Neutrophil (primary cell): ENCODE results near the gene TMTC2.

Experiments
- H3K27ac ChIP-seq: fragments of 200-600 bp; sonication (generic); 2 replicates; pipeline ENCODE4 v1.5.1; 2016; ENCODE audit warnings: mild to moderate bottlenecking, moderate library complexity
- H3K27me3 ChIP-seq: fragments of 200-600 bp; sonication (generic); 2 replicates; pipeline ENCODE4 v1.6.0; 2016; ENCODE audit warnings: mild to moderate bottlenecking
- H3K36me3 ChIP-seq: fragments of 200-600 bp; sonication (generic); 2 replicates; pipeline ENCODE4 v1.5.1; 2017
- H3K4me1 ChIP-seq, 2 experiments: fragments of 200-600 bp in 1 of 2; sonication (generic) in 1 of 2; 1 replicate in 1 of 2; 2 replicates in 1 of 2; pipeline versions ENCODE4 v1.5.1 to v1.6.1; 2013 to 2016; ENCODE audit warnings: low read depth in 1 of 2, low read length in 1 of 2, mild to moderate bottlenecking in 1 of 2, moderate library complexity in 1 of 2; ENCODE audit not compliant: control insufficient read depth in 1 of 2, insufficient read depth in 1 of 2
- H3K4me3 ChIP-seq, 2 experiments: fragments of 200-600 bp in 1 of 2; sonication (generic) in 1 of 2; 1 replicate in 1 of 2; 2 replicates in 1 of 2; pipeline ENCODE4 v1.5.1; 2013 to 2016; ENCODE audit warnings: low read depth in 1 of 2, low read length in 1 of 2, mild to moderate bottlenecking in 1 of 2, moderate library complexity in 1 of 2
- H3K9me3 ChIP-seq: fragments of 200-600 bp; sonication (generic); 2 replicates; pipeline ENCODE4 v1.5.1; 2016
- CTCF ChIP-seq: fragments of 200-600 bp; sonication (generic); IDR thresholded peaks from 2 replicates; pipeline ENCODE4 v1.5.1; 2016; ENCODE audit warnings: antibody characterized with exemption

The TMTC2 gene

GRCh38 chr12:82745807-82746206 lies 59.1 kb downstream of the TMTC2 start:
- no peaks in the 10 kb centered on the region for H3K9me3 ChIP-seq
- no peaks in the 10 kb centered on the region for H3K4me1 ChIP-seq
- H3K4me3 ChIP-seq, result no peak overlapping the region
- H3K36me3 ChIP-seq, result no peaks in the 10 kb centered on the region
- H3K27me3 ChIP-seq, result no peaks in the 10 kb centered on the region
- no peak for TF ChIP-seq CTCF
- H3K27ac ChIP-seq, result no peak overlapping the region

- Histone ChIP-seq H3K9me3 (no peaks in the 10 kb centered on the region), H3K27ac (no peak overlapping the region), H3K27me3 (no peaks in the 10 kb centered on the region), H3K4me1 (no peaks in the 10 kb centered on the region), H3K36me3 (no peaks in the 10 kb centered on the region), H3K4me3 (no peak overlapping the region)
- TF ChIP-seq CTCF, result no peak
Observed at GRCh38 chr12:82746668-82747067, 60.0 kb downstream of the TMTC2 start.

GRCh38 chr12:82749015-82749414 lies 62.3 kb downstream of the TMTC2 start:
- TF ChIP-seq CTCF, result no peak
- no peaks in the 10 kb centered on the region for H3K36me3 ChIP-seq

GRCh38 chr12:82754856-82755255 lies 68.2 kb downstream of the TMTC2 start:
- Histone ChIP-seq H3K27me3 (no peaks in the 10 kb centered on the region), H3K9me3 (no peaks in the 10 kb centered on the region), H3K4me1 (no peaks in the 10 kb centered on the region), H3K27ac (no peak overlapping the region), H3K4me3 (no peak overlapping the region), H3K36me3 (no peaks in the 10 kb centered on the region)
- TF ChIP-seq CTCF, result no peak

More at GRCh38 chr12:82749015-82749414, 62.3 kb downstream of the TMTC2 start:
- H3K27me3 ChIP-seq, result no peaks in the 10 kb centered on the region
- H3K4me1 ChIP-seq, result no peaks in the 10 kb centered on the region
- no peak overlapping the region for H3K27ac ChIP-seq
- no peaks in the 10 kb centered on the region for H3K9me3 ChIP-seq
- no peak overlapping the region for H3K4me3 ChIP-seq

- H3K4me1 ChIP-seq, result no peaks in the 10 kb centered on the region
- no peak overlapping the region for H3K4me3 ChIP-seq
- H3K27me3 ChIP-seq, result no peaks in the 10 kb centered on the region
- no peak overlapping the region for H3K27ac ChIP-seq
- TF ChIP-seq CTCF, result no peak
- H3K9me3 ChIP-seq, result no peaks in the 10 kb centered on the region
- no peaks in the 10 kb centered on the region for H3K36me3 ChIP-seq
Observed at GRCh38 chr12:82756303-82756702, 69.6 kb downstream of the TMTC2 start.

- Histone ChIP-seq H3K27ac (no peak overlapping the region), H3K36me3 (no peaks in the 10 kb centered on the region), H3K4me3 (no peak overlapping the region), H3K4me1 (no peaks in the 10 kb centered on the region), H3K9me3 (no peaks in the 10 kb centered on the region), H3K27me3 (no peaks in the 10 kb centered on the region)
- no peak for TF ChIP-seq CTCF
Observed at GRCh38 chr12:82757059-82757458, 70.4 kb downstream of the TMTC2 start.
